Esophagus squamous epithelium (tissue), 4 donors: ENCODE data around the gene LIMK1.

Experiments used
- POLR2A ChIP-seq, 4 donors: fragments of 450-650 bp; IDR thresholded peaks; one replicate each; pipeline ENCODE4 v1.6.1; 2017; ENCODE audit warnings: antibody characterized with exemption in 4 of 4, mild to moderate bottlenecking in 4 of 4, moderate library complexity in 3 of 4
- TF ChIP-seq, protein P1 (sequence below), 6 experiments: fragments of 450-650 bp in 4 of 6; fragments of 200-600 bp in 2 of 6; sonication (generic) in 2 of 6; IDR thresholded peaks; one replicate each; pipeline ENCODE4 v1.5.1; 2016 to 2019; ENCODE audit warnings: antibody characterized with exemption in 6 of 6, mild to moderate bottlenecking in 4 of 6, moderate library complexity in 4 of 6

DNA sequence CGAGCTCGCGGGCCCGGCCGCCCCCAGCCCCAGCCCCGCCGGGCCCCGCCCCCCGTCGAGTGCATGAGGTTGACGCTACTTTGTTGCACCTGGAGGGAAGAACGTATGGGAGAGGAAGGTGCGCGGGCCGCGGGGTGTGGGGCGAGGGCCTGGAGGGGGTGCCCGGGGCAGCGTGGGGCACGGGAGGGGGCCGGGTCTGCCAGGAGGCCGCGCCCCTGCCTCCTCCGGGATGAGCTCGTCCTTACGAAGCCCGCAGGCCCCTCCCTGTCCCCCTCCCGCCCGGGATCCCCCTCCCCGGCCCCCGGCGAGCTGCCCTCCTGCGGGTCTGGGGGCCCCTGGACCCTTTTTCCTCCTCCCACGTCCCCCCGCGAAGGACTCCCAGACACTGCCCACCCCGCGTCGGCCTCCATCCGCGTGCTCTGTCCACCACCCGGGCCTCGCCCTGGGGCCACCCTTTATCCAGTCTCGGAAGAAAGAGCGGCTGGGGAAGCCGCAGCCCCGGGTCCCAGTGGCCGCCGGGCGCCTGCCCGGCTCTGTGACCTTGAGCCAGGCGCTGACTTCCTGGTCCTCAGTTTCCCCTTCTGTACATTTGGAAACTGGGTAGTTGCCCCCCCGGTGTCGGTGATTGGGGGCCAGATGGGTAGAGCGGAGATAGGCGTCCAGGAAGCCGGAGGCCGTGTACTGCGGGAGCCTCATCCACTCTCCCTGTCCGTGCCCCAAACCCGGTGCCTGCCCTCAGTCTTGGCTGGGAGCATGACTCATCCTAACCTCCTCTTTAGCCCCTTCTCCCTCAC, 521 bp downstream of the LIMK1 start:
- TF ChIP-seq, protein P1, sequence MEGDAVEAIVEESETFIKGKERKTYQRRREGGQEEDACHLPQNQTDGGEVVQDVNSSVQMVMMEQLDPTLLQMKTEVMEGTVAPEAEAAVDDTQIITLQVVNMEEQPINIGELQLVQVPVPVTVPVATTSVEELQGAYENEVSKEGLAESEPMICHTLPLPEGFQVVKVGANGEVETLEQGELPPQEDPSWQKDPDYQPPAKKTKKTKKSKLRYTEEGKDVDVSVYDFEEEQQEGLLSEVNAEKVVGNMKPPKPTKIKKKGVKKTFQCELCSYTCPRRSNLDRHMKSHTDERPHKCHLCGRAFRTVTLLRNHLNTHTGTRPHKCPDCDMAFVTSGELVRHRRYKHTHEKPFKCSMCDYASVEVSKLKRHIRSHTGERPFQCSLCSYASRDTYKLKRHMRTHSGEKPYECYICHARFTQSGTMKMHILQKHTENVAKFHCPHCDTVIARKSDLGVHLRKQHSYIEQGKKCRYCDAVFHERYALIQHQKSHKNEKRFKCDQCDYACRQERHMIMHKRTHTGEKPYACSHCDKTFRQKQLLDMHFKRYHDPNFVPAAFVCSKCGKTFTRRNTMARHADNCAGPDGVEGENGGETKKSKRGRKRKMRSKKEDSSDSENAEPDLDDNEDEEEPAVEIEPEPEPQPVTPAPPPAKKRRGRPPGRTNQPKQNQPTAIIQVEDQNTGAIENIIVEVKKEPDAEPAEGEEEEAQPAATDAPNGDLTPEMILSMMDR (IDR thresholded peaks at IDR 0.05): no peak
- no peak for TF ChIP-seq POLR2A (IDR thresholded peaks at IDR 0.05)
